Peyer's patch (tissue), 4 donors: ENCODE results near the gene SGSM2.

Experiments
- POLR2A ChIP-seq, 2 donors: fragments of 450-650 bp; IDR thresholded peaks; one replicate each; pipeline ENCODE4 v1.5.1; 2017; ENCODE audit warnings: antibody characterized with exemption in 2 of 2, mild to moderate bottlenecking in 2 of 2, moderate library complexity in 2 of 2
- TF ChIP-seq, protein P1 (sequence below), 6 experiments: fragments of 450-650 bp in 4 of 6; fragments of 200-600 bp in 2 of 6; sonication (generic) in 1 of 6; IDR thresholded peaks; one replicate each; pipeline ENCODE4 v1.5.1; 2017 to 2019; ENCODE audit warnings: antibody characterized with exemption in 6 of 6, mild to moderate bottlenecking in 3 of 6, moderate library complexity in 1 of 6

DNA sequence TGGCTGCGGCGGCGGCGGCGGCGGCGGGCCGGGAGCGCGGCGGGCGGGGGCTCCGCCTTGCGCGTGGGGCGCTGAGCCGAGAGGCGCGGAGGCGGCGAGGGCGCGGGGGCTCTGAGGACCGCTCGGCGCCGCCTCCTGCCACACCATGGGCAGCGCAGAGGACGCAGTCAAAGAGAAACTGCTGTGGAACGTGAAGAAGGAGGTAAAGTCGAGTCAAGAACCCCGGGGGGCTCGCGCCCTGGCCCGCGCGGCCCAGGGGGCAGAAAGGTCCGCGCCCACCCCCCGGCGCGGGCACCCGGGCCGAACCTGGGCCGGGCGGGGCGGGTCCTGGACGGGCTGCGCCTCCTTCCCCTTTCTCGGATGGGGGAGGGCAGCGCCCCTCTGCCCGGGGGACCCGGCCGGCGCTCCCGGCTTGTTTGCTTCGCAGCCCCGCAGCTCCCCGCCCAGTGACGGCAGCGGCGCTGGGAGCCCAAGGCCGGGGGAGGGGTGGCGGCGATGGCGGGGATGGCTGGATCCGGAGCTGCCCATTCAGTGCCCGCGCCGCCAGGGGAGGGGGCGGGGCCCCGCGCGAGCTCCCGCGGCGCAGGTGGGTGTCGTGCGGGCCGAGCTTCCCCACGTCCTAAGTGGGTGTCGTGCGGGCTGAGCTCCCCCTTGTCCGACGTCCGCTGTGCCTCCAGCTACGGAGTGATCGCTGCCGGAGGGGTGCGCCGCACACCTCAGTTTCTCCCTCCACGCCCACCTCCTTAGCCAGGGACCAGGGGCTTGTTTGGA lies 428 bp downstream of the SGSM2 start:
- TF ChIP-seq POLR2A (IDR thresholded peaks at IDR 0.05) = peak; percentile 28 to 46
- TF ChIP-seq, protein P1, sequence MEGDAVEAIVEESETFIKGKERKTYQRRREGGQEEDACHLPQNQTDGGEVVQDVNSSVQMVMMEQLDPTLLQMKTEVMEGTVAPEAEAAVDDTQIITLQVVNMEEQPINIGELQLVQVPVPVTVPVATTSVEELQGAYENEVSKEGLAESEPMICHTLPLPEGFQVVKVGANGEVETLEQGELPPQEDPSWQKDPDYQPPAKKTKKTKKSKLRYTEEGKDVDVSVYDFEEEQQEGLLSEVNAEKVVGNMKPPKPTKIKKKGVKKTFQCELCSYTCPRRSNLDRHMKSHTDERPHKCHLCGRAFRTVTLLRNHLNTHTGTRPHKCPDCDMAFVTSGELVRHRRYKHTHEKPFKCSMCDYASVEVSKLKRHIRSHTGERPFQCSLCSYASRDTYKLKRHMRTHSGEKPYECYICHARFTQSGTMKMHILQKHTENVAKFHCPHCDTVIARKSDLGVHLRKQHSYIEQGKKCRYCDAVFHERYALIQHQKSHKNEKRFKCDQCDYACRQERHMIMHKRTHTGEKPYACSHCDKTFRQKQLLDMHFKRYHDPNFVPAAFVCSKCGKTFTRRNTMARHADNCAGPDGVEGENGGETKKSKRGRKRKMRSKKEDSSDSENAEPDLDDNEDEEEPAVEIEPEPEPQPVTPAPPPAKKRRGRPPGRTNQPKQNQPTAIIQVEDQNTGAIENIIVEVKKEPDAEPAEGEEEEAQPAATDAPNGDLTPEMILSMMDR (IDR thresholded peaks at IDR 0.05) = no peak
